Mesenteric fat pad (tissue), 1 donor: ENCODE measurements around the gene CCL13. TPM values are rescaled to one million over a fixed set of nuclear protein-coding genes. Genes with fewer than 3 reads are reported as not detected.

Experiments used
- DNase-seq: peaks from one replicate; pipeline ENCODE4 v3.0.0-alpha.2; 2020; ENCODE audit warnings: low spot score
- total RNA-seq: library from RNA; stranded (reverse); fragmentation: NEBNext Ultra II Directional; extraction: Animal tissue kit (Norgen Biotek cat#: 25700); gene quantifications from one replicate; pipeline ENCODE4 v1.2.1, GENCODE V29; 2021
- donor health status: DM: yes; HTN: yes; CAD: no.

Gene CCL13
- total RNA-seq, 1 donor from 2014 or later: 5.1 TPM

GRCh38 chr17:34363183-34363661, 6.9 kb downstream of the CCL13 start, which contains the start of gene CCL1:
CCL1 (minus strand) TSS chr17:34363233; CDS start chr17:34363161, 72 bp downstream.
- peak; percentile 74 for DNase-seq

GRCh38 chr17:34364751-34365150, 8.5 kb downstream of the CCL13 start:
- peak; percentile 45 for DNase-seq

GRCh38 chr17:34365340-34365739, 9.1 kb downstream of the CCL13 start:
- DNase-seq: no peak

GRCh38 chr17:34366010-34366409, 9.7 kb downstream of the CCL13 start:
- DNase-seq: peak; percentile 37

GRCh38 chr17:34366529-34367107, 10.3 kb downstream of the CCL13 start:
- no peak for DNase-seq

- DNase-seq: peak; percentile 69
Measured at GRCh38 chr17:34367486-34368195, 11.4 kb downstream of the CCL13 start.

GRCh38 chr17:34368196-34368945, 12.1 kb downstream of the CCL13 start:
- DNase-seq: no peak

- peak; percentile 35 for DNase-seq
Measured at GRCh38 chr17:34368946-34369500, 12.7 kb downstream of the CCL13 start.

GRCh38 chr17:34369571-34369970, 13.3 kb downstream of the CCL13 start:
- peak; percentile 51 for DNase-seq

- DNase-seq: peak; percentile 51
Measured at GRCh38 chr17:34370376-34370996, 14.2 kb downstream of the CCL13 start.

GRCh38 chr17:34370997-34371395, 14.7 kb downstream of the CCL13 start:
- DNase-seq: no peak

GRCh38 chr17:34371405-34372100, 15.3 kb downstream of the CCL13 start:
- DNase-seq: no peak

- DNase-seq: no peak
Measured at GRCh38 chr17:34374457-34374856, 18.2 kb downstream of the CCL13 start.

GRCh38 chr17:34375426-34375997, 19.2 kb downstream of the CCL13 start:
- peak; percentile 35 for DNase-seq

GRCh38 chr17:34377078-34377823, 21.0 kb downstream of the CCL13 start:
- DNase-seq: no peak

- DNase-seq: no peak
Measured at GRCh38 chr17:34378664-34379101, 22.4 kb downstream of the CCL13 start.

- DNase-seq: no peak
Measured at GRCh38 chr17:34379868-34380267, 23.6 kb downstream of the CCL13 start.

GRCh38 chr17:34382621-34383124, 26.4 kb downstream of the CCL13 start:
- DNase-seq: peak; percentile 67

- no peak for DNase-seq
Measured at GRCh38 chr17:34383216-34383615, 26.9 kb downstream of the CCL13 start.
